ENCODE measurements around the gene CLCN6. TPM values are rescaled to one million over a fixed set of nuclear protein-coding genes. Genes with fewer than 3 reads are reported as not detected.

The CLCN6 gene
- total and polyA plus RNA-seq, 2 of the 13 experiments (the other 11 are each of a cell fraction or from before 2014, with no cell fraction given), result 14.9 to 19.3 TPM

- no peak overlapping the region for H3K9ac ChIP-seq (ENCODE audit: insufficient read depth, low read depth, low read length)
- no peaks in the 10 kb centered on the region for H3K36me3 ChIP-seq (replicated peaks in 1 of 2; ENCODE audit: control insufficient read depth in 1 of 2, insufficient read depth in 2 of 2, low read length in 2 of 2)
- no CpG with 5 or more reads among the region's 6 CpGs for WGBS (ENCODE audit: low lambda C conversion rate)
- TF ChIP-seq ZNF607 (CRISPR knock-in tag; IDR thresholded peaks at IDR 0.05; ENCODE audit: borderline replicate concordance) (no peak), ZNF563 (CRISPR knock-in tag; IDR thresholded peaks at IDR 0.05) (no peak), SP140L (CRISPR knock-in tag; IDR thresholded peaks at IDR 0.05; ENCODE audit: borderline replicate concordance) (no peak), TRIM22 (IDR thresholded peaks at IDR 0.05) (no peak), ZNF30 (CRISPR knock-in tag; IDR thresholded peaks at IDR 0.05) (no peak), RELA (CRISPR knock-in tag; IDR thresholded peaks at IDR 0.05) (no peak), HMGA1 (CRISPR knock-in tag; conservative IDR thresholded peaks at IDR 0.05) (no peak), U2AF2 (IDR thresholded peaks at IDR 0.05; ENCODE audit: low read depth, low read length) (no peak), SNAI1 (CRISPR knock-in tag; IDR thresholded peaks at IDR 0.05; ENCODE audit: borderline replicate concordance) (no peak), KLF15 (CRISPR knock-in tag; IDR thresholded peaks at IDR 0.05; ENCODE audit: borderline replicate concordance) (no peak), ZNF496 (CRISPR knock-in tag; IDR thresholded peaks at IDR 0.05; ENCODE audit: insufficient replicate concordance) (no peak)
- no peak overlapping the region for H3K27ac ChIP-seq (ENCODE audit: extremely low read length, insufficient read depth, low read length)
- no peaks in the 10 kb centered on the region for H3K9me3 ChIP-seq (ENCODE audit: low read length)
- CTCF ChIA-PET (ENCODE audit: low intra/inter-chr PET ratio, low total read pairs), result no interaction called here
- H3K79me2 ChIP-seq (ENCODE audit: insufficient read depth, low read length), result no peaks in the 10 kb centered on the region
- no peak overlapping the region for H3K4me2 ChIP-seq (ENCODE audit: low read depth, low read length)
- ATAC-seq (no peak), DNase-seq (ENCODE audit: low spot score) (no peak), FAIRE-seq (no peak)
- H3K4me1 ChIP-seq (ENCODE audit: insufficient read depth, low read length), result peaks cover 65% of the 10 kb centered on the region
- POLR2A ChIA-PET, result interaction anchor here (2.6 kb wide), 1 partner anchor 29 kb away, joined by 8 read pairs; no protein-coding TSS in a partner anchor
- BruUV-seq (replicated peaks), result no TSS peak
- H3K27me3 ChIP-seq (ENCODE audit: control insufficient read depth in 1 of 2, insufficient read depth in 2 of 2, low read length in 2 of 2), result peaks cover 4 to 36% of the 10 kb centered on the region in 2 experiments; a peak in 4 of 5 replicates
- in situ Hi-C loops (cut with HindIII; ENCODE audit: extremely low pct_ligation_motif_present, low pct_unique_long_range_greater_than_20kb) (no loop called here), intact Hi-C loops (cut with micrococcal nuclease; ENCODE audit: unreplicated experiment) (no loop called here)
- no peaks in the 10 kb centered on the region for H4K20me1 ChIP-seq (ENCODE audit: insufficient read depth, low read length)
- H3K4me3 ChIP-seq (replicated peaks in 1 of 3; ENCODE audit: insufficient read depth in 1 of 3, low read depth in 2 of 3, low read length in 3 of 3), result no peak overlapping the region
- H2AFZ ChIP-seq (ENCODE audit: low read length), result no peak overlapping the region
Observed at GRCh38 chr1:11878891-11879190, 72.8 kb downstream of the CLCN6 start.

Measured in HepG2 (cell line).